HepG2 (cell line): ENCODE results near the gene POC1A. TPM values are rescaled to one million over a fixed set of nuclear protein-coding genes. Genes with fewer than 3 reads are reported as not detected.

ENCODE experiments used
- ATAC-seq: fragments of 200-7000 bp; cut with Tn5 transposase; 3 replicates; pipeline ENCODE4 v1.9.1; 2020; ENCODE audit warnings: mild to moderate bottlenecking, moderate library complexity
- BruUV-seq: library from RNA; stranded (reverse); fragments of 400-500 nt; replicated peaks from 2 replicates; lab custom pipeline; 2021; lab: Mats Ljungman, UMichigan
- CTCF ChIA-PET: fragments of 300-600 bp; formaldehyde crosslinking; extraction: SDS; loops from one replicate; lab custom pipeline; 2021; ENCODE audit warnings: low total read pairs, inconsistent platforms, low intra/inter-chr PET ratio; lab: Yijun Ruan, JAX
- POLR2A ChIA-PET: fragments of 350-600 bp; sonication (Branson Sonifier 250); formaldehyde crosslinking; loops from one replicate; lab custom pipeline; 2020; ENCODE audit warnings: antibody characterized with exemption, inconsistent platforms; lab: Yijun Ruan, JAX
- DNase-seq: peaks from one replicate; pipeline ENCODE4 v3.0.0-alpha.2; 2015; ENCODE audit warnings: low spot score
- FAIRE-seq: peaks from 3 replicates; lab custom pipeline; 2011; peaks lifted over from hg19 to GRCh38; lab: Jason Lieb, UNC
- H2AFZ ChIP-seq: one replicate; pipeline ENCODE4 v1.6.1; 2011; ENCODE audit warnings: low read length, inconsistent platforms
- H3K27ac ChIP-seq: fragments of 300-600 bp; 3 replicates; pipeline ENCODE4 v1.8.0; 2011; ENCODE audit warnings: mixed run types, mild to moderate bottlenecking, mixed read lengths, low read length, inconsistent platforms; ENCODE audit not compliant: insufficient read depth; ENCODE audit errors: extremely low read length
- H3K27me3 ChIP-seq, 2 experiments: fragments of 200-600 bp in 1 of 2; 2 replicates in 1 of 2; 3 replicates in 1 of 2; pipeline versions ENCODE4 v1.6.0 to v1.8.0; 2011; ENCODE audit warnings: low read length in 2 of 2, mild to moderate bottlenecking in 2 of 2, moderate library complexity in 2 of 2, inconsistent platforms in 1 of 2; ENCODE audit not compliant: insufficient read depth in 2 of 2, control insufficient read depth in 1 of 2
- H3K36me3 ChIP-seq, 2 experiments: fragments of 200-600 bp in 1 of 2; replicated peaks in 1 of 2; 2 replicates in 1 of 2; 3 replicates in 1 of 2; pipeline versions ENCODE4 v1.5.1 to v1.8.0; 2011; ENCODE audit warnings: low read length in 2 of 2, inconsistent platforms in 1 of 2; ENCODE audit not compliant: insufficient read depth in 2 of 2, control insufficient read depth in 1 of 2
- H3K4me1 ChIP-seq: 2 replicates; pipeline ENCODE4 v1.5.1; 2012; ENCODE audit warnings: low read length, inconsistent platforms; ENCODE audit not compliant: insufficient read depth
- H3K4me2 ChIP-seq: 2 replicates; pipeline ENCODE4 v1.6.0; 2011; ENCODE audit warnings: low read depth, low read length, inconsistent platforms
- H3K4me3 ChIP-seq, 3 experiments: fragments of 200-600 bp in 1 of 3; sonication (generic), shearing (Covaris generic) in 1 of 3; replicated peaks in 1 of 3; 2 replicates each; pipeline ENCODE4 v1.5.1; 2011 to 2016; ENCODE audit warnings: low read length in 3 of 3, inconsistent platforms in 2 of 3, low read depth in 2 of 3, mild to moderate bottlenecking in 2 of 3, control low read depth in 1 of 3, mixed read lengths in 1 of 3; ENCODE audit not compliant: insufficient read depth in 1 of 3
- H3K79me2 ChIP-seq: one replicate; pipeline ENCODE4 v1.6.1; 2011; ENCODE audit warnings: low read length, inconsistent platforms; ENCODE audit not compliant: insufficient read depth
- H3K9ac ChIP-seq: 2 replicates; pipeline ENCODE4 v1.6.0; 2011; ENCODE audit warnings: mild to moderate bottlenecking, low read depth, low read length, inconsistent platforms; ENCODE audit not compliant: insufficient read depth
- H3K9me3 ChIP-seq: 2 replicates; pipeline ENCODE4 v1.5.1; 2012; ENCODE audit warnings: mild to moderate bottlenecking, low read length
- H4K20me1 ChIP-seq: 2 replicates; pipeline ENCODE4 v1.6.0; 2011; ENCODE audit warnings: inconsistent platforms, mild to moderate bottlenecking, low read length, moderate library complexity; ENCODE audit not compliant: insufficient read depth
- RARG ChIP-seq: sonication (generic); formaldehyde crosslinking; IDR thresholded peaks from 2 replicates; pipeline ENCODE4 v1.4.0; 2020; ENCODE audit warnings: low read depth, mild to moderate bottlenecking, missing genetic modification reagents
- TAF15 ChIP-seq: fragments of 200-400 bp; formaldehyde crosslinking; IDR thresholded peaks from one replicate; pipeline ENCODE4 v1.6.1; 2018; ENCODE audit warnings: mild to moderate bottlenecking, low read depth, low read length; ENCODE audit not compliant: poor library complexity, severe bottlenecking
- WGBS: methylation state at CpG from one replicate; pipeline ENCODE4 v1.1.6; 2017; ENCODE audit warnings: low lambda C conversion rate; 5-methylcytosine and 5-hydroxymethylcytosine counted together
- in situ Hi-C: cut with HindIII; loops from 2 replicates; pipeline ENCODE4 v1.10.0; 2017; ENCODE audit warnings: low pct_unique_long_range_greater_than_20kb; ENCODE audit not compliant: extremely low pct_ligation_motif_present
- intact Hi-C: fragments of 100-400 bp; cut with micrococcal nuclease; formaldehyde crosslinking; loops from one replicate; pipeline ENCODE4 v1.10.0; 2022; ENCODE audit not compliant: unreplicated experiment
- polyA plus RNA-seq, 8 experiments: library from polyadenylated mRNA; depleted of rRNA in 3 of 8; stranded (reverse) in 7 of 8; unstranded in 1 of 8; fragments of >200 nt; fragmentation: Illumina TruSeq in 4 of 8; extraction: Trizol in 4 of 8; gene quantifications; 2 replicates each; pipeline versions ENCODE4 v1.2.1 to v1.2.3, GENCODE V29; 2011 to 2016; ENCODE audit warnings: low read depth in 4 of 8, missing spikeins in 1 of 8, mixed read lengths in 1 of 8; ENCODE audit not compliant: insufficient read depth in 1 of 8
- total RNA-seq, 5 experiments: library from RNA; depleted of rRNA; stranded (reverse); fragments of >200 nt; fragmentation: Illumina TruSeq; extraction: Trizol; gene quantifications; 2 replicates each; pipeline ENCODE4 v1.2.3, GENCODE V29; 2016; ENCODE audit warnings: low read depth in 1 of 5
- TF ChIP-seq, protein P1 (sequence below): sonication (generic); formaldehyde crosslinking; IDR thresholded peaks from 2 replicates; pipeline ENCODE4 v1.4.0; 2020; ENCODE audit warnings: missing genetic modification reagents
- TF ChIP-seq, protein P2 (sequence below), 2 experiments: sonication (generic) in 1 of 2; formaldehyde crosslinking in 1 of 2; IDR thresholded peaks; 2 replicates each; pipeline versions ENCODE4 v1.4.0 to v1.6.1; 2016 to 2020; ENCODE audit warnings: borderline replicate concordance in 1 of 2, low read depth in 1 of 2, mild to moderate bottlenecking in 1 of 2, missing genetic modification reagents in 1 of 2
- TF ChIP-seq, protein P3 (sequence below): sonication (generic); formaldehyde crosslinking; IDR thresholded peaks from 2 replicates; pipeline ENCODE4 v1.9.0; 2021; ENCODE audit warnings: missing genetic modification reagents, mild to moderate bottlenecking, borderline replicate concordance

The POC1A gene
- total and polyA plus RNA-seq, 2 of the 13 experiments (the other 11 are each of a cell fraction or from before 2014, with no cell fraction given) = 14.6 to 20.0 TPM

DNA sequence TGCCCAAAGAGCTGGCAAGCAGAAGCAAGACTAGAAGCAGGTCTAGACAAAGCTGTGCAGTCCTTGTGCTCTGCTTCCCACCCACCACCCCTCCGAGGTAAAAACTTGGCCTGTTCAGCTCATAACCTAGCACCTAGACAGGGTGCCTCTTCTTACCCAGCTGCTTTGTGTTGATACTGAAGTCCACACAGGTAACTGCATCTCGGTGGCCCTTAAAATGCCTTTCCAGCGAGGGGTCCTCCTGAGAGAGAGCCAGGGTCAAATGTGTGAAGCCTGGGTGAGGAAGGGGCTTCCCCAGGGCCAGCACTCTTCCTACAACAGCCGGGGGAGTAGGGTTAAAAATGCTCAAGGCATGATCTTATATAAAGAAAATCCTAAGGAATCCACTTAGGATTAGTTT is 3.4 kb downstream of the POC1A start:
- no peak for ATAC-seq
- BruUV-seq = no TSS peak
- H3K4me1 ChIP-seq = peaks cover 30% of the 10 kb centered on the region
- WGBS = 93% methylated on average over 4 of the region's 4 CpGs
- in situ Hi-C loops (no loop called here), intact Hi-C loops (no loop called here)
- H3K27me3 ChIP-seq = no peaks in the 10 kb centered on the region
- no peaks in the 10 kb centered on the region for H4K20me1 ChIP-seq
- TF ChIP-seq RARG (CRISPR knock-in tag) = no peak
- TF ChIP-seq, protein P1, sequence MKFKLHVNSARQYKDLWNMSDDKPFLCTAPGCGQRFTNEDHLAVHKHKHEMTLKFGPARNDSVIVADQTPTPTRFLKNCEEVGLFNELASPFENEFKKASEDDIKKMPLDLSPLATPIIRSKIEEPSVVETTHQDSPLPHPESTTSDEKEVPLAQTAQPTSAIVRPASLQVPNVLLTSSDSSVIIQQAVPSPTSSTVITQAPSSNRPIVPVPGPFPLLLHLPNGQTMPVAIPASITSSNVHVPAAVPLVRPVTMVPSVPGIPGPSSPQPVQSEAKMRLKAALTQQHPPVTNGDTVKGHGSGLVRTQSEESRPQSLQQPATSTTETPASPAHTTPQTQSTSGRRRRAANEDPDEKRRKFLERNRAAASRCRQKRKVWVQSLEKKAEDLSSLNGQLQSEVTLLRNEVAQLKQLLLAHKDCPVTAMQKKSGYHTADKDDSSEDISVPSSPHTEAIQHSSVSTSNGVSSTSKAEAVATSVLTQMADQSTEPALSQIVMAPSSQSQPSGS = no peak
- TF ChIP-seq, protein P2, sequence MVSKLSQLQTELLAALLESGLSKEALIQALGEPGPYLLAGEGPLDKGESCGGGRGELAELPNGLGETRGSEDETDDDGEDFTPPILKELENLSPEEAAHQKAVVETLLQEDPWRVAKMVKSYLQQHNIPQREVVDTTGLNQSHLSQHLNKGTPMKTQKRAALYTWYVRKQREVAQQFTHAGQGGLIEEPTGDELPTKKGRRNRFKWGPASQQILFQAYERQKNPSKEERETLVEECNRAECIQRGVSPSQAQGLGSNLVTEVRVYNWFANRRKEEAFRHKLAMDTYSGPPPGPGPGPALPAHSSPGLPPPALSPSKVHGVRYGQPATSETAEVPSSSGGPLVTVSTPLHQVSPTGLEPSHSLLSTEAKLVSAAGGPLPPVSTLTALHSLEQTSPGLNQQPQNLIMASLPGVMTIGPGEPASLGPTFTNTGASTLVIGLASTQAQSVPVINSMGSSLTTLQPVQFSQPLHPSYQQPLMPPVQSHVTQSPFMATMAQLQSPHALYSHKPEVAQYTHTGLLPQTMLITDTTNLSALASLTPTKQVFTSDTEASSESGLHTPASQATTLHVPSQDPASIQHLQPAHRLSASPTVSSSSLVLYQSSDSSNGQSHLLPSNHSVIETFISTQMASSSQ (IDR thresholded peaks at IDR 0.05; ENCODE audit: low read depth) = no peak
- TF ChIP-seq, protein P2 (CRISPR knock-in tag; IDR thresholded peaks at IDR 0.05; ENCODE audit: borderline replicate concordance) = no peak
- TF ChIP-seq, protein P3, sequence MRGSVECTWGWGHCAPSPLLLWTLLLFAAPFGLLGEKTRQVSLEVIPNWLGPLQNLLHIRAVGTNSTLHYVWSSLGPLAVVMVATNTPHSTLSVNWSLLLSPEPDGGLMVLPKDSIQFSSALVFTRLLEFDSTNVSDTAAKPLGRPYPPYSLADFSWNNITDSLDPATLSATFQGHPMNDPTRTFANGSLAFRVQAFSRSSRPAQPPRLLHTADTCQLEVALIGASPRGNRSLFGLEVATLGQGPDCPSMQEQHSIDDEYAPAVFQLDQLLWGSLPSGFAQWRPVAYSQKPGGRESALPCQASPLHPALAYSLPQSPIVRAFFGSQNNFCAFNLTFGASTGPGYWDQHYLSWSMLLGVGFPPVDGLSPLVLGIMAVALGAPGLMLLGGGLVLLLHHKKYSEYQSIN (CRISPR knock-in tag) = no peak
- TF ChIP-seq TAF15 = no peak
- no peak for DNase-seq
- CTCF ChIA-PET = no interaction called here
- no peak overlapping the region for H2AFZ ChIP-seq
- no peak overlapping the region for H3K4me2 ChIP-seq
- no peak overlapping the region for H3K27ac ChIP-seq
- no peak overlapping the region for H3K9ac ChIP-seq
- POLR2A ChIA-PET = no interaction called here
- FAIRE-seq = no peak
- no peaks in the 10 kb centered on the region for H3K9me3 ChIP-seq
- no peak overlapping the region for H3K4me3 ChIP-seq
- H3K36me3 ChIP-seq = peaks cover 11 to 41% of the 10 kb centered on the region in 2 experiments
- H3K79me2 ChIP-seq = peaks cover 6% of the 10 kb centered on the region
